LNCaP clone FGC (cell line): Measurements from ENCODE around the gene NR2F1.

Experiments
- DNase-seq: peaks from one replicate; pipeline ENCODE4 v3.0.0-alpha.2; 2011; ENCODE audit warnings: low read depth
- H3K4me3 ChIP-seq: 2 replicates; pipeline ENCODE4 v1.5.1; 2011; ENCODE audit warnings: mild to moderate bottlenecking, low read depth, low read length, control low read depth
- CTCF ChIP-seq: IDR thresholded peaks from 2 replicates; pipeline ENCODE4 v1.5.1; 2012; ENCODE audit warnings: mild to moderate bottlenecking; ENCODE audit not compliant: control insufficient read depth, insufficient read depth; ENCODE audit errors: extremely low read depth

NR2F1 gene

GRCh38 chr5:93637697-93638096, 54.7 kb downstream of the NR2F1 start:
- no peak overlapping the region for H3K4me3 ChIP-seq
- no peak for TF ChIP-seq CTCF
- DNase-seq = no peak

- no peak for TF ChIP-seq CTCF
- no peak overlapping the region for H3K4me3 ChIP-seq
- DNase-seq = no peak
These were observed 59.5 kb downstream of the NR2F1 start for GRCh38 chr5:93642526-93642925.
